CD4-positive, alpha-beta T cell treated with Interleukin-6 at 100 ng/mL for 8 hours (primary cell): Measurements from ENCODE around the gene PRLR.

Experiments used
- DNase-seq: peaks from one replicate; pipeline ENCODE4 v3.0.0-alpha.2; 2020; ENCODE audit warnings: mixed read lengths, low spot score

Gene PRLR

DNA sequence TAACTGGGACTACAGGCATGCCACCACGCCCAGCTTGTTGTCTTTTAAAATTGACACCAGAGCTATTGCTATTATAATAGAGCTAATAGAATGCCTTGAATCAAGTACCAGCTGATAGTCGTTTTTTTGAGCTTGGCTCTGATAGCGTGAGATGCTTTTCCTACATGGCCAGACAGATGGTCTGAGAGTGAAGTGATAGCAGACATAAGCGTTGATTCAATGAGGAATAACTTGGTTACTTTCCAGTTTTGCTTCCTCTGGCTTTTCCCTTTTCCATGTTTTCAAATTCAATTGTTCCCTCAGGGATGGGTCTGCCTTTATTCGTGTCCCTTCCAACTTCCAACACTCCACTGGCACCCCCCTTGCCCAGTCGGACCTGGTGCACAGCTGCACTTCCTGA, 197.9 kb downstream of the PRLR start:
- no peak for DNase-seq

DNA sequence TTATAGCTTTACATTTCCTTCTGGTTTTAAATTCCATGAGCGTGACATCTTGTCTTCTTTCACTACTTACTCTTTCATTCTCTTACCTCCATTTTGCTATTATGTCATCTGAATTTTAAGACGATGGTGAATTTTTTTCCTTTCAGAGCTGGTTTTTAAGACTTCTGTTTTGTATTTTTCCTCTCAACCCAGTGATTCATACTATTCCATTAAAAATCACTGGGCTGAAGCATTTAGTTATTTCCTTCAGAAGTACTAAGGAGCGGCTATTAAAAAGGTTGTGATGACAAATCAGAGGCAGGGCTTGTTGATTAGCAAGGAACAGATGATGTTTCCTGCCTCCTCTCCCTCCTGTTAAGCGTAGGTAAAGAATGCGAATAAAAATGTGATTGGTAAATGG, 199.0 kb downstream of the PRLR start:
- no peak for DNase-seq

GRCh38 chr5:35030426-35031100, 199.7 kb downstream of the PRLR start:
- DNase-seq, result no peak

DNA sequence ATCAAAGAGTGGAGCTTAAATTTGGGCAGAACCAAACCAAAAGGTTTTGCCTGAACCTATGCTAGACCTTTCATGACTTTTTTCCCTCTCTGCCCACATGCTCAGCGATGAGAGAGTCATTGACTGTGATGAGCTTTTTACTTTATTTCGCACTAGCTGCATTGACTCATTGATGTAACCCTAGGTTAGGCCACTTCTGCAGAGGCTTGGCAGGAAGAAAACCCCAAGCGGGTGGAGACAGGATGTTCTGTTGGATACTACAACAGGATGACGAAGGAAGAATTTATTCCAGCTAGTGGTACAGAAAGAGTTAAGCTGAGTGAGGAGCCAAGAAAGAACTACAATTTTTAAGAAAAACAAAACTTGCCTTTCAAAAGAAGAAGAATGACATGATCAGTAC, 201.0 kb downstream of the PRLR start:
- DNase-seq, result no peak

- no peak for DNase-seq
Observed at GRCh38 chr5:35026941-35027340, 203.3 kb downstream of the PRLR start.

GRCh38 chr5:35026280-35026840, 203.9 kb downstream of the PRLR start:
- no peak for DNase-seq

DNA sequence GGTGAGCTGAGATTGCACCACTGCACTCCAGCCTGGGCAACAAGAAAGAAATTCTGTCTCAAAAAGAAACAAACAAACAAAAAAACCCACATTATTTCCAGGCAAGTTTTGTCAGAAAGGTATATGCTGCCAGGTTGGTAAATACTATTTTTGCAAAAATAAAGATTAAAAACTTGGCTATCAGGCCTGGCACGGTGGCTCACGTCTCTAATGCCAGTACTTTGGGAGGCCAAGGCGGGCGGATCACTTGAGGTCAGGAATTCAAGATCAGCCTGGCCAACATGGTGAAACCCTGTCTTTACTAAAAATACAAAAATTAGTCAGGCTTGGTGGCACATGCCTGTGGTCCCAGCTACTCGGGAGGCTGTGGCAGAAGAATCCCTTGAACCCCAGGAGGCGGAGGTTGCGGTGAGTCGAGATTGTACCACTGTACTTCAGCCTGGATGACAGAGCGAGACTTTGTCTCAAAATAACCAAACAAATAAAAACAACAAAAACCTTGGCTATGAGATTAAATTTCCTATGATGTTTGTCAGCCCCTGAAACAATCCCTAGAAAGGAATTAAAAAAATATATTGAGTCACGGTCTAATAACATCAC, 205.3 kb downstream of the PRLR start:
- no peak for DNase-seq

GRCh38 chr5:35023391-35024178, 206.7 kb downstream of the PRLR start:
- DNase-seq, result no peak

- no peak for DNase-seq
Observed at GRCh38 chr5:35016174-35017051, 213.9 kb downstream of the PRLR start.

DNA sequence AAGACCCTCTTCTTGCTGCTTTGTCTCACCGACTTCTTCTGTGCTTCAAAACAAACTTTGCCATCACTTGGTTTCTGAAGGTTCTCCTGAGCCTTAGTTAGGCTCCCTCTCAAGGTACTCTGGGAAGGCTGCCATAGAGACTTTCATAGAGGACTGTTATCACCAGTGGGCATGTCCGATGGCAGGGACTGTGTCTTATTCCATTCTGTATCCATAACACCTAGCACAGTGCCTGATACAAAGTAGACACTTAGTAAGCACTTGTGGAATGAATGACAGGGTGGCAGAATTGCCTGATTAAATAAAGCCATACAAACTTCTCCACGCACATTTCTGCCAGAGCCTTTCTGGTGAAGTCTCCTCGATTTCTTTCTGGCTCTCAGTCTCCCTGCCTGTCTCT, 215.2 kb downstream of the PRLR start:
- no peak for DNase-seq

DNA sequence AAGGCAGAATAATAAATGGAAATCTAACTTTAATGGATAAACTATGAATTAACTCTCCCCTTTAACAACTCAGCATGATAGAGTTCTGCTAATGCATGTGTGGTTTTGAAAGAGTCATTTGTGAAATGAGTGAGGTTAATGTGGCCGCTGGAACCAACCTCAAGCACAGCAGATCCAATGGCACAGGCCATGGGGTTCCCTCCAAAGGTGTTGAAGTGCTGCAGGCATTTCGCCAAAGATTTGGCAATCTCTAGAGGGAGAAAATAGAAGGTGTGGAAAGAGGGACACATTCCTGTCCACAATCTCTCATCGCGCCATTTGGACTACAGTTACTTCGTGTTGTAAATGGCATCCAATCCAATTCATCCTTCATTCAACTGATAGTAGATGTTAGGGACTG, 217.5 kb downstream of the PRLR start:
- DNase-seq, result no peak

GRCh38 chr5:35012365-35012764, 217.9 kb downstream of the PRLR start:
- no peak for DNase-seq

DNA sequence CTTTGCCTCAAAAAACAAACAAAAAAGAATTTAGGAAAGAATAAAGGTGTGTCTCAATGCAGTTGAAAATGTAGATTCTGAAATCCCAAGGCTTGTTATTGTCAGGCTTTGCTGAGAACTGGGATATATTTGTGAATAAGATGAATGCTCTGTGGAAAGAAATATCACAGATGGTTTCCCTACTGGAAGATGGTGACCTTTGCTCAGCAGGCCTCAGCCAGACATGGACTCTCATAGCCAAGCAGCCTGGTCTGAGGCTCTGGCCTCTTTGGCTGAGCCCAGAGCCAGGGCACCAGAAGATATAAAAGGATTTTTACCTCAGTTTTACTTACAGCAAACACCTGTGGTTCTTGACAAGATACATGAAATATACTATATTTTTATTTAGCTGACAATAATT, 219.6 kb downstream of the PRLR start:
- no peak for DNase-seq

GRCh38 chr5:35009657-35010056, 220.6 kb downstream of the PRLR start:
- no peak for DNase-seq

- DNase-seq, result no peak
Observed at GRCh38 chr5:35009019-35009418, 221.3 kb downstream of the PRLR start.

- no peak for DNase-seq
Observed at GRCh38 chr5:35004771-35005170, 225.5 kb downstream of the PRLR start.

- DNase-seq, result no peak
Observed at GRCh38 chr5:35004200-35004599, 226.1 kb downstream of the PRLR start.

- DNase-seq, result peak; percentile 17
Observed at GRCh38 chr5:35003018-35003957, 227.0 kb downstream of the PRLR start.

DNA sequence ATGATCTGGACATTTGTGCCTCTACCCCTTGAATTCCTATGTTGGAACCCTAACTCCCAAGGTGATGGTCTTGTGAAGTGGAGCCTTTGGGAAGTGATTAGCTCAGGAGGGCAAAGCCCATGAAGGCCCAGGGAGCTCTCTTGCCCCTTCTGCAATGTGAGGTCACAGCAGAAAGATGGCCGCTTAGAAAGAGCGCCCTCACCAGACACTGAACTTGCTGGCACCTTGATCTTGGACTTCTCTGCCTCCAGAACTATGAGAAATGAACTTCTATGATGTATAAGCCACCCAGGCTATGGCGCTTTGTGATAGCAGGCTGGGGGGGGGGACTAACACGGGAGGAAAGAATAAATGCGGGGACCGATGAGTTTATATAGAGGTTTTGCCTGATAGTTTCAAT, 227.8 kb downstream of the PRLR start:
- no peak for DNase-seq

DNA sequence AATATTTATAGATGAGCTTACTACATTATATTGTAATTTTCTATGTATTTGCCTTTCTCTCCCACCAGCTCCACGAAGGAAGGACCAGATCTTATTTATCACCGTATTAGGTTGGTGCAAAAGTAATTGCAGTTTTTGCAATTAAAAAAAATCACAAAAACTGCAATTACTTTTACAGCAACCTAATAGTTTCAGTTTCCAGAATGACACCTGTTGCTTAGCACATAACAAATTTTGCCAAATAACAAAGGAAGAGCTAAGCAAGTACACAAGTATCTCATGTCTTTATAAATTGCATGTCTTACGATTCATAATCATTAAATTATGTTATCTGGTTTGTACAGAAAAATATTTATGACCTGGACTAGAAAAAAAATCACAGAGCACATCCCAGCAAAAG, 228.4 kb downstream of the PRLR start:
- no peak for DNase-seq
